ENCODE data around the gene SWAP70.

- TF ChIP-seq CTCF (conservative IDR thresholded peaks at IDR 0.05) (no peak), EZH2 (IDR thresholded peaks at IDR 0.05; ENCODE audit: low read depth) (no peak)
Measured at GRCh38 chr11:9747229-9747628, 83.4 kb downstream of the SWAP70 start.

Measured in PC-9 (cell line).